ENCODE data around the gene DNAJC28.

Gene DNAJC28

DNA sequence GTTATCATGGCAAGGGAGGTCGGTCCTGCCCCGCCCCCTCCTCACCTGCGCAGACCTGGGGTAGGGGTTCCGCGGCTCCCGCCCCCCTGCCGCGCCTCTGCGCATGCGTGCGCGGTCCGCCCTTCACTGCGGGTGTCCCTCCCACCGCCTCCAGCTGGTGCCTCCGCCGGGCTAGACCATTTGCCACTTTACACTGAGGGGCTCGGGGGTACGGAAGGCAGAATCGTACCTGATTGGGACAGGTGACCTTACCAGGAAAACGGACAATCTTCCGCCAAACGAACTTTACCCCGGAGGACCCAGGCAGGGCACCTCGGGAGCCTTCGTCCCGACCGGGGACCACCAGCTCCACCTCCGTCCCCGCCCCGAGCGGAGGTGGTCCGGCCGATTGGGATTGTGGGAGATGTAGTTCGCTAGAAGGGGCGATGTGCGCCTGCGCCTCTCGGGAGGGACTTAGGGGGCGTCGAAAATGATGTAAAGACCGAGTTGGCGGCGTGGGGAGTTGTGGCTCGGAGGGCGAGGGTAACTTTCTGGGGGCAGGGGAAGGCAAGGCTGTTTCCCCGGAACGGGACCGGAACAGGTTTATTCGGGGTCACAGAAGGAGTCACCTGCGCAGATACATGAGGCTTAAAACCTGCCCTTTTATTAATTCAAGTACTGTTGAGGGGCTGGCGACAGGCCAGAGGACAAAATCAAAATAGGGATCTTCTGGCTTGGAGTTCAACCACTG is at the start of gene DNAJC28:
DNAJC28 (minus strand) TSS at position 344 of the 730 bp plus-strand sequence. CDS start 2,323 bp downstream, outside the sequence.
- Histone ChIP-seq H3K4me1 (ENCODE audit: control insufficient read depth, insufficient read depth, low read length) (no peaks in the 10 kb centered on the region), H3K4me3 (ENCODE audit: low read length) (peak within 1 kb of the TSS; percentile 86), H3K36me3 (ENCODE audit: control insufficient read depth, insufficient read depth, low read length) (no peaks in the 10 kb centered on the region), H3K9ac (ENCODE audit: low read length) (peak within 1 kb of the TSS; percentile 78), H3K27me3 (ENCODE audit: control insufficient read depth, insufficient read depth, low read length) (no peaks in the 10 kb centered on the region), H3K9me3 (ENCODE audit: control insufficient read depth, low read length) (no peaks in the 10 kb centered on the region)

DNA sequence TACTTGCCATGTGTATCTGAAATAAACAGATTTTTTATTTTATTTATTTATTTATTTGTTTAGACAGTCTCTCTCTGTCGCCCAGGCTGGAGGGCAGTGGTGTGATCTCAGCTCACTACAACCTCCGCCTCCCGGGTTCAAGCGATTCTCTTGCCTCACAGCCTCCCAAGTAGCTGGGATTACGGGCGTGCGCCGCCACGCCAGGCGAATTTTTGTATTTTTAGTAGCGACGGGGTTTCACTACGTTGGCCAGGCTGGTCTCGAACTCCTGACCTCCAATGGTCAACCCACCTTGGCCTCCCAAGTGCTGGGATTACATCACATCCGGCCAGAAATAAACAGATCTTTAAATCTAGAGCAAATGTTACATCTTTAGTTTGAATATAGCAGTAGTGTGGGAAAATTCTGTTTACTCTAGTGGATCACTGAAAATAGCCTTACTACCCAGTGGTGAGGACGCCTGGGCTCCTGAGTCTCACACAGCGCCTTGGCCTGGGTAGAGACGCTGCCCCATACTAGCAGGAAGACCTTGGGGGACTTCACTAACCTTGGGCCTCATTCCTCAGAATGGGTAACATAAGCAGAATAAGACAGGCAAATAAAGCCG is 49.7 kb upstream of the DNAJC28 start:
- Histone ChIP-seq H3K9me3 (ENCODE audit: control insufficient read depth, low read length) (no peaks in the 10 kb centered on the region), H3K27me3 (ENCODE audit: control insufficient read depth, insufficient read depth, low read length) (no peaks in the 10 kb centered on the region), H3K4me3 (ENCODE audit: low read length) (peak overlapping the region; percentile 93), H3K9ac (ENCODE audit: low read length) (peak overlapping the region; percentile 100), H3K4me1 (ENCODE audit: control insufficient read depth, insufficient read depth, low read length) (peaks cover 21% of the 10 kb centered on the region), H3K36me3 (ENCODE audit: control insufficient read depth, insufficient read depth, low read length) (no peaks in the 10 kb centered on the region)

DNA sequence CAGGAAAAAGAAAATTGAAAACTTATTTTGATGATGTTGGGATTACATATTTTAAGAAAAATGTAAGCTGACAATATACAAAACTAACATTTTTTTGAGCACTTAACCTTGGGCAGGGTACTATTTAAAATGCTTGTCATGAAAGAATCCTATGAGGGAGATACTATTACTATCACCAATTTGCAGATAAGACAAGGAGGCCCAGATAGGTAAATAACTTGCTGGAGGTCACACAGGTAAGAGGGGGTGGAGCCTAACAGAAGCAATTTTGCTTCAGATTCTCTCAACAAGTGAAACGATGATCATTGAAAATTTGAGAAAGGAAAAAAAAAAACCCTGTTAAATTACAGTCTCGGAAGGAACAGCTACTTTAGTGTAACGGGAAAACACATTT is 49.2 kb upstream of the DNAJC28 start:
- Histone ChIP-seq H3K4me1 (ENCODE audit: control insufficient read depth, insufficient read depth, low read length) (peaks cover 18% of the 10 kb centered on the region), H3K27me3 (ENCODE audit: control insufficient read depth, insufficient read depth, low read length) (no peaks in the 10 kb centered on the region), H3K9me3 (ENCODE audit: control insufficient read depth, low read length) (no peaks in the 10 kb centered on the region), H3K9ac (ENCODE audit: low read length) (no peak overlapping the region), H3K36me3 (ENCODE audit: control insufficient read depth, insufficient read depth, low read length) (no peaks in the 10 kb centered on the region), H3K4me3 (ENCODE audit: low read length) (no peak overlapping the region)

GRCh38 chr21:33539616-33540015 is 48.1 kb upstream of the DNAJC28 start:
- Histone ChIP-seq H3K36me3 (ENCODE audit: control insufficient read depth, insufficient read depth, low read length) (no peaks in the 10 kb centered on the region), H3K4me3 (ENCODE audit: low read length) (no peak overlapping the region), H3K9me3 (ENCODE audit: control insufficient read depth, low read length) (no peaks in the 10 kb centered on the region), H3K9ac (ENCODE audit: low read length) (no peak overlapping the region), H3K4me1 (ENCODE audit: control insufficient read depth, insufficient read depth, low read length) (peaks cover 13% of the 10 kb centered on the region), H3K27me3 (ENCODE audit: control insufficient read depth, insufficient read depth, low read length) (no peaks in the 10 kb centered on the region)

- Histone ChIP-seq H3K36me3 (ENCODE audit: control insufficient read depth, insufficient read depth, low read length) (no peaks in the 10 kb centered on the region), H3K27me3 (ENCODE audit: control insufficient read depth, insufficient read depth, low read length) (no peaks in the 10 kb centered on the region), H3K9ac (ENCODE audit: low read length) (no peak overlapping the region), H3K4me3 (ENCODE audit: low read length) (no peak overlapping the region), H3K4me1 (ENCODE audit: control insufficient read depth, insufficient read depth, low read length) (peaks cover 13% of the 10 kb centered on the region), H3K9me3 (ENCODE audit: control insufficient read depth, low read length) (no peaks in the 10 kb centered on the region)
Measured at GRCh38 chr21:33537212-33537611, 45.7 kb upstream of the DNAJC28 start.

DNA sequence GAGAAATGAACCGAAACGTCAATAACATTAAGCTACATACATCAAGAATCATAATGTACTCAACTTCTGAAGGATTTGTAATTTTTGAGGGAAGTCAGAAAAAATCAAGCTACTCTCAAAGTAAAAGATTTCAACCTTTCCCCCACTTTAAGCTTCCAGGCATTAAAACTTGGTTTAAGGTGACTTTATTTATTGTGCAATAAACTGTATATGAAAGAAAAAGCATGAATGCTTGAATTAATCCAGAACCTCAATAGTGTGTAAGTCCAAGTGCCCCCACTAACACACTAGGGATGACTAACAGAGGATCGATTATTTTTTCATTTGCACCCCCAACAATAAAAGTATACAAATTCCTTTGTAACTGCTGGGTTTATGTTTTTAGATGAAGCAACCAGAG is 39.5 kb upstream of the DNAJC28 start:
- no peaks in the 10 kb centered on the region for H3K27me3 ChIP-seq (ENCODE audit: control insufficient read depth, insufficient read depth, low read length)
- H3K9me3 ChIP-seq (ENCODE audit: control insufficient read depth, low read length), result no peaks in the 10 kb centered on the region
- no peak overlapping the region for H3K4me3 ChIP-seq (ENCODE audit: low read length)
- no peak overlapping the region for H3K9ac ChIP-seq (ENCODE audit: low read length)
- H3K36me3 ChIP-seq (ENCODE audit: control insufficient read depth, insufficient read depth, low read length), result peaks cover 12% of the 10 kb centered on the region
- no peaks in the 10 kb centered on the region for H3K4me1 ChIP-seq (ENCODE audit: control insufficient read depth, insufficient read depth, low read length)

GRCh38 chr21:33522953-33523349 is 31.4 kb upstream of the DNAJC28 start:
- Histone ChIP-seq H3K9ac (ENCODE audit: low read length) (no peak overlapping the region), H3K9me3 (ENCODE audit: control insufficient read depth, low read length) (no peaks in the 10 kb centered on the region), H3K27me3 (ENCODE audit: control insufficient read depth, insufficient read depth, low read length) (no peaks in the 10 kb centered on the region), H3K36me3 (ENCODE audit: control insufficient read depth, insufficient read depth, low read length) (peaks cover 7% of the 10 kb centered on the region), H3K4me1 (ENCODE audit: control insufficient read depth, insufficient read depth, low read length) (no peaks in the 10 kb centered on the region), H3K4me3 (ENCODE audit: low read length) (no peak overlapping the region)

DNA sequence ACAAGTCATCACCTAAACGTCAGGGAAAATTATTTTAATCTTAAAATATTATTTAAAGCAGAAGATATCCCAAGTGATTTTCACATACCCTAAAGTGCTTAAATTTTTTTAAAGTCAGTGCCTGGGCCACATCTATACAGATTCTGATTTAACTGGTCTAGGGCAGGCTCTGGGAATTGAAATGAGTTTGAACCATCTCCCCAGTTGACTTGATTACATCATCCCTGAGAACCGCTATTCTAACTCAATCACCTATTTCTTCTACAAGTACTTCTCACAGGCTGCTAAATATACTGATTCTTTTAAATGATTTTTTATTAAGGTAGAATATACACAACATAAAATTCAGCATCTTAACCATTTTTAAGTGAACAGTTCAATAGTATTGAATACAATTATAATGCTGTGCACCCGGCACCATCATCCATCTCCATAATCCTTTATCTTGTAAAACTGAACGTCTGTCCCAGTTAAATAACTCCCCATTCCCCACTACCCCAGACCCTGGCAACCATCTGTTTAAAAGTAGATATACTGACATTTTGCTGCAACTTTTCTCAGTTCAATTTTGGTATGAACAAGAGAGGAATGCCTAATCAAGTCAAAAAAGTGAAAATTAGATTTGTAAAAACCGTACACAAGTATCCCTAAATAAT is 30.9 kb upstream of the DNAJC28 start:
- Histone ChIP-seq H3K4me3 (ENCODE audit: low read length) (no peak overlapping the region), H3K36me3 (ENCODE audit: control insufficient read depth, insufficient read depth, low read length) (peaks cover 6% of the 10 kb centered on the region), H3K4me1 (ENCODE audit: control insufficient read depth, insufficient read depth, low read length) (no peaks in the 10 kb centered on the region), H3K27me3 (ENCODE audit: control insufficient read depth, insufficient read depth, low read length) (no peaks in the 10 kb centered on the region), H3K9me3 (ENCODE audit: control insufficient read depth, low read length) (no peaks in the 10 kb centered on the region), H3K9ac (ENCODE audit: low read length) (no peak overlapping the region)

GRCh38 chr21:33518899-33519298 is 27.4 kb upstream of the DNAJC28 start:
- no peaks in the 10 kb centered on the region for H3K9me3 ChIP-seq (ENCODE audit: control insufficient read depth, low read length)
- no peak overlapping the region for H3K4me3 ChIP-seq (ENCODE audit: low read length)
- no peaks in the 10 kb centered on the region for H3K27me3 ChIP-seq (ENCODE audit: control insufficient read depth, insufficient read depth, low read length)
- H3K9ac ChIP-seq (ENCODE audit: low read length), result no peak overlapping the region
- H3K4me1 ChIP-seq (ENCODE audit: control insufficient read depth, insufficient read depth, low read length), result no peaks in the 10 kb centered on the region
- peaks cover 5% of the 10 kb centered on the region for H3K36me3 ChIP-seq (ENCODE audit: control insufficient read depth, insufficient read depth, low read length)

DNA sequence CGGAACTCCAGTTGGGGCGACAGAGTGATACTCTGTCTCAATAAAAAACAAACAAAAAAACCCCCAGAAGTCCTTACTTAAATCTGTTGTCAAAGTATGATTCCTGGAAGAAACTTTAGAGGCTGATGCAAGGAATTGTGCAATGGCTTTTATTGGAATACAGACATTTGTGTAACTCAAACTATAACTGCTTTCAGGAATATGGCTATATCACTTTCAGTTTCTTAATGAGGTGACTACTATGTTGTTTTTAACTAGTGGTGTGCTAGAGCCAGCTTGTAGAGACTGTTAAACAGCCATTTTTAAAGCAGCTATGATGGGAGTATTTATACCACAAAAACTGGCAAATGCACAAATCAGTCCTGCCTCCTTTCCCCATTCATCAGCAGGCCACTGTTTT is 22.7 kb upstream of the DNAJC28 start:
- H3K27me3 ChIP-seq (ENCODE audit: control insufficient read depth, insufficient read depth, low read length), result no peaks in the 10 kb centered on the region
- no peaks in the 10 kb centered on the region for H3K4me1 ChIP-seq (ENCODE audit: control insufficient read depth, insufficient read depth, low read length)
- H3K9ac ChIP-seq (ENCODE audit: low read length), result no peak overlapping the region
- H3K36me3 ChIP-seq (ENCODE audit: control insufficient read depth, insufficient read depth, low read length), result peaks cover 5% of the 10 kb centered on the region
- no peaks in the 10 kb centered on the region for H3K9me3 ChIP-seq (ENCODE audit: control insufficient read depth, low read length)
- H3K4me3 ChIP-seq (ENCODE audit: low read length), result no peak overlapping the region

GRCh38 chr21:33512481-33512880 is 21.0 kb upstream of the DNAJC28 start:
- H3K4me1 ChIP-seq (ENCODE audit: control insufficient read depth, insufficient read depth, low read length), result no peaks in the 10 kb centered on the region
- no peaks in the 10 kb centered on the region for H3K27me3 ChIP-seq (ENCODE audit: control insufficient read depth, insufficient read depth, low read length)
- no peaks in the 10 kb centered on the region for H3K9me3 ChIP-seq (ENCODE audit: control insufficient read depth, low read length)
- no peak overlapping the region for H3K9ac ChIP-seq (ENCODE audit: low read length)
- H3K4me3 ChIP-seq (ENCODE audit: low read length), result no peak overlapping the region
- peaks cover 5% of the 10 kb centered on the region for H3K36me3 ChIP-seq (ENCODE audit: control insufficient read depth, insufficient read depth, low read length)

DNA sequence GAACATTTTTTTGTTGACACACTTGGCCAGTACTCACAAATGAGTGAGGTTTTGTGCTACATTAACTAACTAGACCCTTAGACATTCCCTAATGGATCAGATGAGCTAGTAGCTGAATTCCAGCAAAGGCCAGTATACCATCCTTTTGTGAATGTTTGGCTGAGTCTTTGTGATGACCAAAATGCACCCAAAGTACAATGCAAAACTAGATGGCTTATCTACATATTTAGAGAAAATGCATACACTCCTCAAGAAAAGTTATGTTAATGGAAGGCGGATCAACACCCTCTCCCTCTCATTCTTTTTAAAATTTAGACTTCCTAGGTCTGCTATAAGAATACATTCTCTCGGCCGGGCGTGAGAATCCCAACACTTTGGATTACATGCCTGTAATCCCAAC is 20.1 kb upstream of the DNAJC28 start:
- no peaks in the 10 kb centered on the region for H3K4me1 ChIP-seq (ENCODE audit: control insufficient read depth, insufficient read depth, low read length)
- H3K27me3 ChIP-seq (ENCODE audit: control insufficient read depth, insufficient read depth, low read length), result no peaks in the 10 kb centered on the region
- H3K4me3 ChIP-seq (ENCODE audit: low read length), result no peak overlapping the region
- peaks cover 5% of the 10 kb centered on the region for H3K36me3 ChIP-seq (ENCODE audit: control insufficient read depth, insufficient read depth, low read length)
- H3K9me3 ChIP-seq (ENCODE audit: control insufficient read depth, low read length), result no peaks in the 10 kb centered on the region
- no peak overlapping the region for H3K9ac ChIP-seq (ENCODE audit: low read length)

All from mucosa of stomach (tissue), 1 donor.